CD14-positive monocyte (primary cell): Measurements from ENCODE around the gene PHF13. TPM values are rescaled to one million over a fixed set of nuclear protein-coding genes. Genes with fewer than 3 reads are reported as not detected.

Experiments used
- DNase-seq, 3 donors: peaks; one replicate each; pipeline ENCODE4 v3.0.0-alpha.2; 2011 to 2022
- H2AFZ ChIP-seq: 2 replicates; pipeline ENCODE4 v1.6.0; 2012; ENCODE audit warnings: mild to moderate bottlenecking, low read depth, low read length, inconsistent platforms; ENCODE audit not compliant: insufficient read depth, poor library complexity, severe bottlenecking
- H3K27ac ChIP-seq, 2 donors: 1 replicate in 1 of 2; 2 replicates in 1 of 2; pipeline ENCODE4 v1.5.1; 2012 to 2013; ENCODE audit warnings: low read length in 2 of 2, control low read depth in 1 of 2, inconsistent platforms in 1 of 2, low read depth in 1 of 2, mild to moderate bottlenecking in 1 of 2
- H3K27me3 ChIP-seq, 2 donors: one replicate each; pipeline versions ENCODE4 v1.6.0 to v1.6.1; 2011 to 2013; ENCODE audit warnings: low read length in 2 of 2; ENCODE audit not compliant: control insufficient read depth in 2 of 2, insufficient read depth in 2 of 2
- H3K36me3 ChIP-seq, 2 donors: replicated peaks in 1 of 2; 1 replicate in 1 of 2; 2 replicates in 1 of 2; pipeline versions ENCODE4 v1.5.1 to v1.6.1; 2012 to 2013; ENCODE audit warnings: low read length in 2 of 2, control low read depth in 1 of 2, inconsistent platforms in 1 of 2, mild to moderate bottlenecking in 1 of 2; ENCODE audit not compliant: insufficient read depth in 2 of 2, control insufficient read depth in 1 of 2
- H3K4me1 ChIP-seq, 2 donors: 1 replicate in 1 of 2; 2 replicates in 1 of 2; pipeline versions ENCODE4 v1.5.1 to v1.6.1; 2012 to 2013; ENCODE audit warnings: low read length in 2 of 2, control low read depth in 1 of 2, inconsistent platforms in 1 of 2, mild to moderate bottlenecking in 1 of 2, moderate library complexity in 1 of 2; ENCODE audit not compliant: insufficient read depth in 2 of 2, control insufficient read depth in 1 of 2
- H3K4me2 ChIP-seq: replicated peaks from 2 replicates; pipeline ENCODE3; 2012; ENCODE audit warnings: low read length, moderate library complexity, mild to moderate bottlenecking; ENCODE audit not compliant: poor library complexity, severe bottlenecking; ENCODE audit errors: extremely low read depth
- H3K4me3 ChIP-seq, 3 experiments: fragments of 200-600 bp in 1 of 3; sonication (generic) in 1 of 3; replicated peaks in 1 of 3; 1 replicate in 2 of 3; 2 replicates in 1 of 3; pipeline ENCODE4 v1.5.1; 2011 to 2013; ENCODE audit warnings: low read length in 3 of 3, mild to moderate bottlenecking in 3 of 3, control low read depth in 2 of 3, low read depth in 2 of 3, inconsistent platforms in 1 of 3, moderate library complexity in 1 of 3
- H3K79me2 ChIP-seq: 2 replicates; pipeline ENCODE4 v1.6.0; 2012; ENCODE audit warnings: mild to moderate bottlenecking, control low read depth, inconsistent platforms, low read length, moderate library complexity; ENCODE audit not compliant: insufficient read depth
- H3K9ac ChIP-seq: 2 replicates; pipeline ENCODE4 v1.6.0; 2017; ENCODE audit warnings: low read length, mild to moderate bottlenecking; ENCODE audit not compliant: insufficient read depth, poor library complexity, severe bottlenecking
- H3K9me3 ChIP-seq, 2 donors: replicated peaks in 1 of 2; 1 replicate in 1 of 2; 2 replicates in 1 of 2; pipeline versions ENCODE4 v1.5.1 to v1.6.1; 2012 to 2013; ENCODE audit warnings: low read length in 2 of 2, control low read depth in 1 of 2; ENCODE audit not compliant: control insufficient read depth in 1 of 2, insufficient read depth in 1 of 2
- H4K20me1 ChIP-seq: 2 replicates; pipeline ENCODE4 v1.6.0; 2012; ENCODE audit warnings: mild to moderate bottlenecking, low read length, control low read depth, moderate library complexity; ENCODE audit not compliant: insufficient read depth
- H3K27ac Mint-ChIP-seq, 7 donors: one replicate each; pipeline ENCODE4 v1.8.0; 2020; ENCODE audit warnings: mild to moderate bottlenecking in 7 of 7, mixed read lengths in 7 of 7, moderate library complexity in 6 of 7, inconsistent platforms in 2 of 7
- H3K27me3 Mint-ChIP-seq, 3 donors: one replicate each; pipeline ENCODE4 v1.8.0; 2021 to 2022; ENCODE audit warnings: low read depth in 3 of 3, mild to moderate bottlenecking in 3 of 3, mixed read lengths in 3 of 3, moderate library complexity in 3 of 3, inconsistent platforms in 1 of 3
- H3K36me3 Mint-ChIP-seq, 2 donors: one replicate each; pipeline ENCODE4 v1.8.0; 2020; ENCODE audit warnings: mixed read lengths in 2 of 2, inconsistent platforms in 1 of 2, mild to moderate bottlenecking in 1 of 2
- H3K4me1 Mint-ChIP-seq: one replicate; pipeline ENCODE4 v1.8.0; 2020; ENCODE audit warnings: mild to moderate bottlenecking, mixed read lengths
- H3K4me3 Mint-ChIP-seq, 2 donors: one replicate each; pipeline ENCODE4 v1.8.0; 2020; ENCODE audit warnings: mild to moderate bottlenecking in 2 of 2, mixed read lengths in 2 of 2, moderate library complexity in 1 of 2
- H3K9me3 Mint-ChIP-seq, 7 donors: one replicate each; pipeline ENCODE4 v1.8.0; 2020 to 2022; ENCODE audit warnings: mixed read lengths in 7 of 7, mild to moderate bottlenecking in 6 of 7, moderate library complexity in 6 of 7, inconsistent platforms in 2 of 7
- CTCF ChIP-seq: fragments of 200-600 bp; IDR thresholded peaks from one replicate; pipeline ENCODE4 v1.8.0; 2022; ENCODE audit warnings: antibody characterized with exemption, mild to moderate bottlenecking
- WGBS: methylation state at CpG from one replicate; pipeline ENCODE4 v1.1.5; 2013; ENCODE audit warnings: missing lambda C conversion rate; ENCODE audit not compliant: insufficient coverage; 5-methylcytosine and 5-hydroxymethylcytosine counted together
- intact Hi-C, 2 donors: fragments of 100-400 bp; cut with micrococcal nuclease; formaldehyde crosslinking; loops; one replicate each; pipeline versions ENCODE4 v1.15.0 to v1.15.1; 2023
- polyA plus RNA-seq, 3 donors: library from polyadenylated mRNA; depleted of rRNA in 1 of 3; unstranded in 2 of 3; stranded (reverse) in 1 of 3; fragments of 300-500 nt in 2 of 3; fragments of >200 nt in 1 of 3; fragmentation: Illumina TruSeq in 2 of 3; gene quantifications; 1 replicate in 2 of 3; 2 replicates in 1 of 3; pipeline ENCODE4 v1.2.3, GENCODE V29; 2012 to 2021

PHF13 gene
- polyA plus RNA-seq, 3 donors: 1.0 to 7.3 (median 1.7) TPM

DNA sequence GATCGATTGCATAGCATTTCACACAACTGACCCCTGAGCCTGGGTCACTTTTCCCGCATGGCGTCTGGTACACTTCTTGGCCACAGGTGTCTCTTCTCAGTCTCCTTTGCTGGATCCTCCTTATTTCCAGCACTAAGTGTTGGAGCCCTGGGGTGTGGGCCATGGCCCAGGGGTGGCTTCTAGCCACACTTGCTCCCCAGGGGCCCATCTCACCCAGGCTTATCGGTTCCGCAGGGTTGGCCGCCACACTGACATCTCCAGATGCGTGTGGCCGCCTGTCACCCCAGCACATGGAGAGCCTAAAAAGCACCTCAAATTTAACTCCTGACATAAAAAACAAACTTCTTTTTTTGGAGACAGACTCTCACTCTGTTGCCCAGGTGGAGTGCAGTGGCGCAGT, 13.5 kb downstream of the PHF13 start:
- Histone ChIP-seq H3K27ac (no peak overlapping the region), H3K4me2 (no peak overlapping the region), H3K36me3 (peaks cover 34 to 60% of the 10 kb centered on the region in 2 donors), H3K27me3 (no peaks in the 10 kb centered on the region), H3K9me3 (no peaks in the 10 kb centered on the region), H3K4me1 (peaks cover 14 to 17% of the 10 kb centered on the region in 2 donors), H3K4me3 (no peak overlapping the region), H2AFZ (no peak overlapping the region), H3K79me2 (peaks cover 27% of the 10 kb centered on the region), H4K20me1 (peaks cover 24% of the 10 kb centered on the region), H3K9ac (no peak overlapping the region)
- intact Hi-C loops: loop anchor here in 1 of 2 donors (10.0 kb wide), 1 partner anchor 158 kb away; the partner anchor contains the start of gene CAMTA1
- WGBS: 95% methylated on average over 9 of the region's 9 CpGs
- Mint-ChIP-seq H3K27me3 (peaks cover 0 to 4% (median 0%) of the 10 kb centered on the region in 3 donors), H3K9me3 (no peaks in the 10 kb centered on the region), H3K4me1 (peaks cover 20% of the 10 kb centered on the region), H3K27ac (no peak overlapping the region), H3K36me3 (peaks cover 40 to 63% of the 10 kb centered on the region in 2 donors), H3K4me3 (no peak overlapping the region)
- TF ChIP-seq CTCF: no peak
- DNase-seq: no peak

DNA sequence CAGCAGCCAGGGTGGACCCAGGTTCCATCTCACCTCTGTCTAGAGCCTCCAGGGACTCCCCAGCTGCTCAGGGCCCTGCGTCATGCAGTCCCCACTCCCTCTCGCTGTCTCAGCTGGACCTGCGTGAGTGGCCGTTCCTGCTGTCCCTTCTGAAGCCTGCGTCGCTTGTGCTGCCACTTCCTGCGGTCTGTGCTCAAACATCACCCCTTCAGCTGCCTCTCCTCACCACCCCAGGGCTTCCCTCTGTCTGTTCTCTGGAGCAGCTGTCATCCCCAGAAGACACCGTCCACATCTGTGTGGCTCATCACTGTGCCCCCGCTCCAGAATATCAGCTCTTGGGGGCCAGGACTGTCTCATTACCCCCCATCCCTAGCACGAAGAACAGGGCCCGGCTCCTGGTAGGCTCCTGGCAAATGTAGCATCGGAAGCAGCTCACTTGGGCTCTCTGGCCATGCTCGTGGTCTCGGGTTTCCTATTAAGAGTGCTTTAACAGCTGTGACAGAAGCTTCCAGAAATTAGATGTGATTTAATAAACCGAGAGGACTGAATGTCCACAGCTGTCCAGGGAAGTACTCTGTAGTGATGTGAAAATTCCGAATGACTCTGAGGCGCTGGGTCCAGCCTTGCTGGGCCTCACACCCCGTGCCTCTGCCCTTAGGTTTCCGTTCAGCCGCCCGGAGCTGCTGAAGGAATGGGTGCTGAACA, 14.5 kb downstream of the PHF13 start:
- H3K79me2 ChIP-seq: peaks cover 27% of the 10 kb centered on the region
- Mint-ChIP-seq H3K4me3 (peak overlapping the region in 1 of 2 donors; percentile 18), H3K4me1 (peaks cover 20% of the 10 kb centered on the region), H3K27me3 (peaks cover 0 to 4% (median 0%) of the 10 kb centered on the region in 3 donors), H3K9me3 (no peaks in the 10 kb centered on the region), H3K27ac (peak overlapping the region in 3 of 7 donors; percentile 15 to 41 (median 25)), H3K36me3 (peaks cover 44 to 66% of the 10 kb centered on the region in 2 donors)
- H2AFZ ChIP-seq: no peak overlapping the region
- peaks cover 14 to 17% of the 10 kb centered on the region in 2 donors for H3K4me1 ChIP-seq
- intact Hi-C loops: loop anchor here in 1 of 2 donors (10.0 kb wide), 1 partner anchor 157 kb away; the partner anchor contains the start of gene CAMTA1
- H3K4me2 ChIP-seq: no peak overlapping the region
- no peaks in the 10 kb centered on the region for H3K27me3 ChIP-seq
- TF ChIP-seq CTCF: no peak
- H3K27ac ChIP-seq: no peak overlapping the region
- 93% methylated on average over 20 of the region's 21 CpGs for WGBS
- H3K9ac ChIP-seq: no peak overlapping the region
- no peak for DNase-seq
- no peaks in the 10 kb centered on the region for H3K9me3 ChIP-seq
- H3K4me3 ChIP-seq: no peak overlapping the region
- H4K20me1 ChIP-seq: peaks cover 24% of the 10 kb centered on the region
- H3K36me3 ChIP-seq: peaks cover 39 to 60% of the 10 kb centered on the region in 2 donors
